HG03103 (cell line): ENCODE data around the gene DNAJC4.
"Not testable (repeated sequence)": the region's sequence is repeated elsewhere in the genome, so short reads cannot be mapped to it uniquely, and the experiment has no call there.

Experiments
- ATAC-seq: cut with Tn5 transposase; IDR thresholded peaks from one replicate; pipeline ENCODE4 v1.9.1; 2021; ENCODE audit warnings: low read depth; ENCODE audit not compliant: unreplicated experiment

Gene DNAJC4

GRCh38 chr11:64243236-64243854 is 13.0 kb downstream of the DNAJC4 start:
- ATAC-seq, result no peak

GRCh38 chr11:64244107-64244506 is 13.8 kb downstream of the DNAJC4 start:
- ATAC-seq, result no peak

GRCh38 chr11:64244966-64245365 is 14.6 kb downstream of the DNAJC4 start:
- ATAC-seq, result no peak

- ATAC-seq, result no peak
These were observed 15.1 kb downstream of the DNAJC4 start for GRCh38 chr11:64245401-64245796.

- no peak for ATAC-seq
These were observed 15.7 kb downstream of the DNAJC4 start for GRCh38 chr11:64245797-64246620.

- not testable (repeated sequence) for ATAC-seq
These were observed 16.2 kb downstream of the DNAJC4 start for GRCh38 chr11:64246621-64246870.

GRCh38 chr11:64246871-64247728 is 16.8 kb downstream of the DNAJC4 start, which contains the start of gene PPP1R14B:
Gene PPP1R14B, minus strand, starts transcription at chr11:64246943. Its CDS starts 270 bp downstream, at chr11:64246673.
- no peak for ATAC-seq

GRCh38 chr11:64247729-64248531 is 17.6 kb downstream of the DNAJC4 start:
- ATAC-seq, result no peak

GRCh38 chr11:64248578-64248977 is 18.2 kb downstream of the DNAJC4 start:
- no peak for ATAC-seq

GRCh38 chr11:64249038-64249437 is 18.7 kb downstream of the DNAJC4 start:
- ATAC-seq, result no peak

- no peak for ATAC-seq
These were observed 19.4 kb downstream of the DNAJC4 start for GRCh38 chr11:64249563-64250414.

- no peak for ATAC-seq
These were observed 20.2 kb downstream of the DNAJC4 start for GRCh38 chr11:64250415-64251015.

- ATAC-seq, result no peak
These were observed 20.8 kb downstream of the DNAJC4 start, which contains the start of gene PLCB3 for GRCh38 chr11:64251016-64251752. Gene PLCB3, plus strand, starts transcription at chr11:64251530. Its CDS starts 120 bp downstream, at chr11:64251650.

- no peak for ATAC-seq
These were observed 21.3 kb downstream of the DNAJC4 start for GRCh38 chr11:64251753-64252002.

- ATAC-seq, result no peak
These were observed 21.9 kb downstream of the DNAJC4 start for GRCh38 chr11:64252003-64252872.

GRCh38 chr11:64253043-64253442 is 22.7 kb downstream of the DNAJC4 start:
- no peak for ATAC-seq

GRCh38 chr11:64253481-64253880 is 23.1 kb downstream of the DNAJC4 start:
- no peak for ATAC-seq

GRCh38 chr11:64254326-64254725 is 24.0 kb downstream of the DNAJC4 start:
- ATAC-seq, result no peak
